NCI-H460 (cell line): Measurements from ENCODE around the gene SEMA6B. TPM values are rescaled to one million over a fixed set of nuclear protein-coding genes. Genes with fewer than 3 reads are reported as not detected.

Source experiments
- DNase-seq: peaks from one replicate; pipeline ENCODE4 v3.0.0-alpha.2; 2016; ENCODE audit warnings: low read depth; ENCODE audit errors: extremely low read depth
- total RNA-seq: library from RNA; depleted of rRNA; stranded (reverse); fragments of >200 nt; shearing (Covaris generic); gene quantifications from 2 replicates; pipeline ENCODE4 v1.2.3, GENCODE V29; 2014

Gene SEMA6B
- total RNA-seq, 1 experiment from 2014 or later, result 5.9 TPM

DNA sequence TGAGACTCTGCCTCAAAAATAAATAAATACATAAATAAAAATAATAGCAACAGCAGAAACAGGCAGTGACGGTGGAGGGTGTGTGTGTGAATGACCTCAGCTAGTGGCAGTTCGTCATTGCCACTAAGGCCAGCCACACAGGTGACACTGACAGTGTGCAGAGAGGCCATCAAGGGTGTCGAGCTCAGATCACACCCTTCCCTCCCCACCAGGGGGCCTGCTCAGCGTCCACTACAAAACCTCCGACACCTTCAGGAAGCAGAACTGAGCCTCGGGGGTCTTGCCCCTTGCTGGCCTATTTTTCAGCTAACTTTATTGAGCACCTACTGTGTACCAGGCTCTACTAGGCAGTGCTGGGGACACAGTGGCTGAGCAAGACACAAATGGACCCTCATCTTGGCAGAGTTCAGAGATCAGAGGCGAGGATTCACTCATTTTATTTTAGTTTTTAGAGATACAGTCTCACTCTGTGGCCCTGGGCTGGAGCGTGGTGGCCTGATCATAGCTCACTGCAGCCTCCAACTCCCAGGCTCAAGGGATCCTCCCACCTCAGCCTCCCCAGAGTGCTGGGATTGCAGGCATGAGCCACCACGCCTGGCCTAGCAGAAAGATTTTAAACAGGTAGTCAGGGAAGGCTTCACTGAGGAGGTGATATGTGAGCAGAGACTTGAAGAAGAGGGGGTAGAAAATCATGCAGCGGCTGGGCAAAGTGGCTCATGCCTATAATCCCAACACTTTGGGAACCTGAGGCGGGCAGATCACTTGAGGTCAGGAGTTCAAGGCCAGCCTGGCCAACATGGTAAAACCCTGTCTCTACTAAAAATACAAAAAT is 30.3 kb upstream of the SEMA6B start:
- no peak for DNase-seq

GRCh38 chr19:4588291-4588761 is 28.8 kb upstream of the SEMA6B start:
- DNase-seq, result no peak

DNA sequence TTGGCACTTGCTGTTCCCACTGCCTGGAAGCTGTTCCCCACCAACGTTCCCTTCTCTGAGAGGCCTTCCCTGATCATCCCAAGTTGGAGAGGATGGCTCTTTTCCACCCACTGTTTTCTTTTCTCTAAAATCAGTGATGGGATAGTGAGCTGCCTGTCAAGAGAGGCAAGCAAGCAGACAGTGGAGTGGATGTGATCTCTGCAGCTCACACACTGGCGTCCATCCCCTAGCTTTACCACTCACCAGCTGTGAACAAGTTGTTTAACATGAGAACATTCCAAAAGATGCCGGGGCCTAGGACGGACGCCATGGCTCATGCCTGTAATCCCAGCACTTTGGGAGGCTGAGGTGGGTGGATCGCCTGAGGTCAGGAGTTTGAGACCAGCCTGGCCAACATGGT is 28.0 kb upstream of the SEMA6B start:
- no peak for DNase-seq

DNA sequence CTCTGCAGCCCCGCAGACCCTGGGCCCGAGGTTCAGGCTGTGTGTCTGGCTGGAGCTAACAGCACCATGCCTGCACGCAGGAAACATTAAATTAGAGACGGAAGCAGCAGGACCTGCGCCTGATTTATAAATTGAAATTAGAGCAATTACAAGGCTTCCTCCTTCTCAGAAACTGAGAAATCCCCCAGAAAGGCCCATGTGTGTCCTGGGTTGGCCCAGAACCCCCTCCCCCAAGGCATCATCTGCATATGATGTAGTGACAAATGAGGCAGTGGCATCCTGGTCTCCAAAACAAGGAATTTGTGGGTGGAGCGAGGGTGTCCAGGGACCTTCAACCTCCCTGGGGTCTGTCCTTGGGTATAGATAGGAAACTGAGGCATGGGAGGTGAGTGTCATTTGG is 27.2 kb upstream of the SEMA6B start:
- no peak for DNase-seq

DNA sequence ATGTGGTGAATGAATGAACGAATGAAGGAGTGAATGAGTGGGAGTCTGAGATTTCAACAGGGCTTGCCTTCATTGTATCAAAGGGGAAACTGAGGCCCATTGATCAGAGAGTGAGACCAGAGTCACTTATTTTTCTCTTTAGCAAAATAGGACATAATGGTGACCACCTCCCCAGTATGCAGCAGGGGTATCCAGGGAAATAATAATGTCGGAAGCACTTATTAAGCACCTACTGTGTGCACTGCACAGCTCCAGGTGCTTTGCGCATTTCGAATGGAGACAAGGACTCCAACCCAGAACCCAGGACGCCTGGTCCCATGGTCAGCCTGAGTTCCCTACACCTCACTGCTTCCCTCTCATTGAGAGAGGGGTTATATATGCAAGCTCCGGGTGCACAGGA is 26.8 kb upstream of the SEMA6B start:
- no peak for DNase-seq

DNA sequence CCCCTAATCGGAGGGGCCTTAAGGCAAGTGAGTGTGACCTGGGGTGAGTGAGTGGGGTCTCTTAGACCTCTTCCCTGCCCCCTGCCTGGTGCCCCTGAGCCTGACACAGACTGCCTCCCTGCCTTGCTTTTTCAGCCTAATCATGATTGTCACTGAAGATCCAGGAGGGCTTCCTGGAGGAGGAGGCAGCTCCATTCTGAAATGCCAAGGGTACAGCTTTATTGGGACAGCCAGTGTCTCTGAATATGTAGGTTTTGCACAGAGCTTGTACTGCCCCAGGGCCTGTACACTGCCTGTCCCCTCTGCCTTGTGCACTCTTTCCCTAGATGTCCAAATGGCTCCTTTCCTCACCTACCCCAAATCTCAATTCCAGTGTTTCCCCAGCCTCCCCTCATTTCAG is 26.1 kb upstream of the SEMA6B start:
- DNase-seq, result no peak

- no peak for DNase-seq
These were observed 25.4 kb upstream of the SEMA6B start for GRCh38 chr19:4584670-4585460.

GRCh38 chr19:4583961-4584669 is 24.6 kb upstream of the SEMA6B start:
- no peak for DNase-seq

DNA sequence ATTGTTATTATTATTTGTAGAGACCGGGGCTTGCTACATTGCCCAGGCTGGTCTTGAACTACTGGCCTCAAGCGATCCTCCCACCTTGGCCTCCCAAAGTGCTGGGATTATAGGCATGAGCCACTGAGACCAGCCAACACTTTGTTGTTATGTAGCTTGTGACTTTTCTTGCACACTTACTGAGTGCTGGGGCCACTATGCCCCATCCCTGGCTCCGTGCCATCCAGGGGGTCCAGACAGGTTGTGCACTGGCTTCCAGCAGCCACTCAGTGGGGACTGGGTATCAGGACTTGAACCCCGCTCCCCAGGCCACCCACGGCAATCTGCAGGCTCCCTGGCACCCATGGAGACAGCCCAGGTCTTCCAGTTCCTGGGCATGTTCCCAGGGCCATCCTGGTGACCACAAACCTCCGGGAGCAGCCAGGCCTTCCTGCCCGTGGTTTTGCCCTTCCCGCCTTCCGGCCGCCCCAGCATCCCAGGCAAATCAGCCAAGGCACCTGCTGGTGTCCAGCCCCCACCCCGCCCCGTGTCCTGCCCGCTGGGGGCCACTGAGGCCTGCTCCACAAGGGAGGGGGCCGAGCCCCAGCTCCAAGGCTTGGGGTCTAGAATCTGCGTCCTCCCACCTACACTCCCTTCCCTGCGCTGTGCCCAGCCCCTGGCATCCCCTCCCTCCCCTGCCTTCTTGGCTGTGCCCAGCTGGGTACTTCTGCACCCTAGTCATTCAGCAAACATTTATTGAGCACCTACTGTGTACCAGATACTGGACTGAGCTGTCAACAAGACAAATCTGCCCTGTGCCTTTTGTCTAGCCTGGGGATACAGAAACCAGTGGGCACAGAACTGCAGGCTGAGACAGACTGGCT is 23.7 kb upstream of the SEMA6B start:
- DNase-seq, result no peak

DNA sequence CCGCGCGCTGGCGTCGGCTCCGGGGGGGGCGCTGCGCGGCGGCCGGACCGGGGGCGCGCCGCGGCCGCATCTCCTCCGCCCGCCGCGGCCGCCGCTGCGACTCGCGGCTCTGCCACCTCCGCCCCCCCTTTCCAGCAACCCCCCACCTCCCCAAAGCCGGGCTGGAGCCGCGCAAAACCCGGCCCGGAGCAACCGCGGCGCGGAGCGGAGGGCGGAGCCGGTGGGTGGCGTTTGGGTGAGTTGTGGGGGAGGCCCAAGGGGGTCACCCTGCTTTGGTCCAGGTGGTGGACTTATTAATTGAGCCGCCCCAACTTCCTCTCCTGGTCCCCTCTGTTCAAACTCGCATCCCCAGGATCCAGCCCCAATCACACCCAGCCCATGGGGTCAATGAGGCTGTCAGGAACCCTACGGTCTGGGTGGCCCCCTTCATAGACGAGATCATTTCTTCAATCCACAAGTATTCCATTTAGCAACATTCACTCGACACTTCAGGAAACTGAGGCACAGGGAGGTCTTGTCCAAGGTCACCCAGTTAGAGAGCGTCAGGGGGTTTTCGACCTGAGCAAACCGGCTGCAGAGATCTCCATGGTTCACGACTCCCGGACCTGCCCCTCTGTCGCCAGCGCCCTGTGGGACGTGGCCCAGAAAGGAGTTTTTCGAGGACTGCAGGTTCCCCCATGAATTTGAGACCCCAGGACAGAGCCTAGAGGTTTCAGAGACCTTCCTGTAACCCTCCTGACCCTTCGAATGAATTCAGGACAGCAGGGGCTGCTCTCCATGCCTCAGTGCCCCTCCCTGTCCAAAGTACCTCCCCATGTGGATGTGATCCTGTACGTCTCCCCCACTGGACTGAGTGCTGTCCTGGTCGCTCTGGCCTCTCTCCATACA is 22.4 kb upstream of the SEMA6B start:
- no peak for DNase-seq

DNA sequence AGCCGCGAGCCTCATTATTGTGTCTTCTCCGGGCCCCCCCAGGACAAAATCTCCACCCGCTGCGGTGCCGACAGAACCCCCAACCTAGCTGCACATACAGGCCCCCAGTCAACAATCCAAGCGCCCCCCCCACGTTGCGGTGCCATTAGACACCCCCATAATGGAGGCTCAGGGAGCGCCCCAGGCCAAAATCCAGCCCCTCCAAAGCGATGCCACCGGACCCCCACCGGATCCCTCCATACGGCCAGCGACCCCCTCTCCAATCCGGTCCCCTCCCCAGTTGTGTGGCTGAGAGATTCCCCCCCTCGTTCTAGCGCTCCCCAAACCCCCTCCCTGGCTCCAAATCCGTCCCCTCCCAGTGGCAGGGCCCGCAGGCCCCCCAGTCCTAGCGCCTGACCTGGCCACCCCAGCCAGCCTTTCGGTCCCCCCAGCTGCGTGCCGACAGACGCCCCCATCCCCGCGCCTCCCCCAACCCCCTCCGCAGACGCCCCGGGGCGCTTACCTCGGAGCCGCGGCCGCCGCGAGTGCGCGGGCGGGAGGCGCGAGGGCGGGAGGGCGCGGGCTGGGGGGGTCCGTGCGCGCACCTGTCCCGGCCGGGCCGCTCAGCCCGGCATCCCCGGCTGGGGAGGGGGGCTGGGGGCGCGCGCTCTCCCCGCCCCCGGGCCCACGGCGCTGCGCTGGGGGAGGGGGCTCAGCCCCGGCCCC is 21.6 kb upstream of the SEMA6B start:
- DNase-seq, result no peak

DNA sequence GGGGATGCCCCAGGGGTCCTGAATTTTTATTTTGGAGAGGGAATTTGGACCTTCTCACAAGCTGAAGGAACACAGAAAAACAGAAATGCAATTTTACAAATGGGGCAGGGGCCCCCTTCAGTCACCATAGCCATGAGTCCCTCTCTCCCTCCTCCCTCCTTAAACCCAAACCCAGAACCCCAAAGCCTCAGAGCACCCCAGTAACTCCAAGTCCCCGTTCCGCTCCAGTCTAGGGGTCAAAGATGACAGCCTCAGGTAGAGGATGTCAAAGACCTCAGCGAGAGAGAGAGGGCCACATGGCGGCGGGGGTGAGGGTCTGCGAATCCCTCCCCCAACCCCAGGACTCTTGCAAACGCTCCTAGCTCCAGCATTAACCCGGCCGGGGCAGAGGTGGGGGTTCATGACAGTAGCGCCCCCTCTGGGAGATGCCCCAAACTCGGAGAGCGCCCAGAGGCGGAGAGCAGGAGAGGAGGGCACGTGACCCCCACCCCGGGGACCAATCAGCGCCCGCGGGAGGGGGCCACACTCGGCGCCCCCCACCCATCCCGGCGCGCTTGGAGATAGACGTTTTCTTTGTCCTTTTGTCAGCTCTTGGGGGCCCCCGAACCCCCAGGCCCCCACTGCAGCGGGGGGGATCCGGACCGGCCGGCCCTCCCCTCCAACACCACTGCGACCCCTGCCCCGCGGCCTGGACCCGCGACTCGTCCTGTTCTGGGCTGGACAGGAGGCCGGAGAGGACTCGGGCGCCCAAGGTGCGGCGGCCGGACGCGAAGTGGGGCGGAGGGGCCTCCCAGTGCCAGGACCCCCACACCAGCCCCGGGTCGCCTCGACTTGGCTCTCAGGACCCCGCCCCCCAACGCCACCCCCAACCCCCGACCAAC is 20.8 kb upstream of the SEMA6B start:
- no peak for DNase-seq

DNA sequence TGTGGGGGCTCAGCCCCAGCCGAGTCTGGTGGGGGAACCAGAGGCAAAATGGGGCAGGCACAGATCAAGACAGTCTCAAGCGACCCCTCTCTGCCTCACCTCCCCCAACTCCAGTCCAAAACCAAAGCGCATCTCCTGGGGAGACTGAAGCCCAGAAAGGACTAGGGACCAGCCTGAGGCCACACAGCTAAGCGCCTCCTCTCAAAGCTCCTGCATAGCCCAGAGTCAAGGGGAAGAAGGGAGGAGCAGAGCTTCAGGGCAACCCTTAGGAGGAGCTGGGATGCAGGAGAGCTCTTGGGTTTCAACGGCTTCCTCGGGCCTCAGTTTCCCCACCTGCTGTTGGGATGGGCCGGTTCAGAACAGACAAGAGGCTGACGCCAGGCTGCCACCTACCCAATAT is 19.9 kb upstream of the SEMA6B start:
- DNase-seq, result no peak

- no peak for DNase-seq
These were observed 19.2 kb upstream of the SEMA6B start for GRCh38 chr19:4578552-4579248.

DNA sequence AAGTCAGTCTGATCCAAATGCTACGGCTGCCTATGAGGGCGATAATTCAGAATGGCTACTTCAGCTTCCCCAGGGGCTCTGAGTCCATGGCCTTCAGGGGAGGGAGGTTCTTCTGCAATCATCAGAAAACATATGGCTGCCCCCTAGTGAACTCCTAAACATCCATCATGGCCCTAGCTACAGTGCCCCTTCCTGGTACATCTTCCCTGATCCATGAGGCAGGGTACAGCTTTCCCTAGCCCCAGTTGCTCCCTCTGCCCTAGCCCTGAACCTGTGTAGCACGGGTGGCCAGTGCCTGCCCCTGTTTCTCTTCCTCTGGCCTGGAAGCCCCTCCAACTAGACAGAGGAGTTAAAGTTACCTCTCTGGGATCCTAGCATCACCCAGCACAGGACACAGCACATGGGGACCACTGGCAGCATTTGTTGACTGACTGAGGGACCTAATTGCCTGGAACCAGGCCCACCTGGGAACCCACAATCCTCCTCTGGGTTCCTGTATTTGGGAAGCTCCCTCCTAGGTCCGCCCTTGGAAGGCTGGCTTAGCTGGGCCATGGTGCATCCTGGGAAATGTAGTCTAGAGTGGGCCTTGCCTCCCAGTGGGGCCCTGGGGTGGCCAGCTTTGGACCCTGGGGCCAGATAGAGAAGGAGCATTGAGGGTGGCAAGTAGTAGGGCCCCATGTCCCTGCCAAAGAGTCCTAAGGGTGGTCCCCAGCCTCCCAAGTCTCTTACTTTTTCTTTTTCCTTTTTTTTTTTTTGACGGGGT is 17.7 kb upstream of the SEMA6B start:
- DNase-seq, result no peak
